Loucy (cell line): ENCODE measurements around the gene MYH14.

Experiments used
- EZH2phosphoT487 ChIP-seq: fragments of 200-600 bp; IDR thresholded peaks from 2 replicates; pipeline ENCODE4 v1.6.1; 2018; ENCODE audit warnings: antibody characterized with exemption, mild to moderate bottlenecking, moderate library complexity, borderline replicate concordance
- TF ChIP-seq, protein P1 (sequence below): fragments of 200-600 bp; sonication (generic); conservative IDR thresholded peaks from 2 replicates; pipeline ENCODE4 v1.5.1; 2014; ENCODE audit warnings: mild to moderate bottlenecking, antibody characterized with exemption, low read length

GRCh38 chr19:50324331-50324730 is 120.9 kb downstream of the MYH14 start:
- TF ChIP-seq, protein P1, sequence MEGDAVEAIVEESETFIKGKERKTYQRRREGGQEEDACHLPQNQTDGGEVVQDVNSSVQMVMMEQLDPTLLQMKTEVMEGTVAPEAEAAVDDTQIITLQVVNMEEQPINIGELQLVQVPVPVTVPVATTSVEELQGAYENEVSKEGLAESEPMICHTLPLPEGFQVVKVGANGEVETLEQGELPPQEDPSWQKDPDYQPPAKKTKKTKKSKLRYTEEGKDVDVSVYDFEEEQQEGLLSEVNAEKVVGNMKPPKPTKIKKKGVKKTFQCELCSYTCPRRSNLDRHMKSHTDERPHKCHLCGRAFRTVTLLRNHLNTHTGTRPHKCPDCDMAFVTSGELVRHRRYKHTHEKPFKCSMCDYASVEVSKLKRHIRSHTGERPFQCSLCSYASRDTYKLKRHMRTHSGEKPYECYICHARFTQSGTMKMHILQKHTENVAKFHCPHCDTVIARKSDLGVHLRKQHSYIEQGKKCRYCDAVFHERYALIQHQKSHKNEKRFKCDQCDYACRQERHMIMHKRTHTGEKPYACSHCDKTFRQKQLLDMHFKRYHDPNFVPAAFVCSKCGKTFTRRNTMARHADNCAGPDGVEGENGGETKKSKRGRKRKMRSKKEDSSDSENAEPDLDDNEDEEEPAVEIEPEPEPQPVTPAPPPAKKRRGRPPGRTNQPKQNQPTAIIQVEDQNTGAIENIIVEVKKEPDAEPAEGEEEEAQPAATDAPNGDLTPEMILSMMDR = no peak
- no peak for TF ChIP-seq EZH2phosphoT487
